Caco-2 (cell line): Measurements from ENCODE around the gene NUDT1. TPM values are rescaled to one million over a fixed set of nuclear protein-coding genes. Genes with fewer than 3 reads are reported as not detected.
A peak's percentile ranks its signal among the peaks of the same experiment; 100 is the strongest.

Experiments
- BruUV-seq: library from RNA; stranded (reverse); fragments of 400-500 nt; replicated peaks from 2 replicates; lab custom pipeline; 2021; lab: Mats Ljungman, UMichigan
- CTCF ChIA-PET: fragments of 300-600 bp; sonication (Branson Sonifier 250); formaldehyde crosslinking; loops from one replicate; lab custom pipeline; 2022; ENCODE audit warnings: antibody characterized with exemption; lab: Charles Lee
- POLR2A ChIA-PET: fragments of 300-600 bp; sonication (Branson Sonifier 250); formaldehyde crosslinking; loops from one replicate; lab custom pipeline; 2022; ENCODE audit warnings: antibody characterized with exemption; lab: Charles Lee
- DNase-seq, 2 experiments: peaks; one replicate each; pipeline versions ENCODE4 v3.0.0 to v3.0.0-alpha.2; 2020 to 2022
- H3K27me3 ChIP-seq: replicated peaks from 2 replicates; pipeline ENCODE4 v1.6.0; 2011; ENCODE audit warnings: low read length; ENCODE audit not compliant: control insufficient read depth, insufficient read depth
- H3K36me3 ChIP-seq: 2 replicates; pipeline ENCODE4 v1.5.1; 2011; ENCODE audit warnings: low read length; ENCODE audit not compliant: control insufficient read depth, insufficient read depth
- H3K4me1 ChIP-seq: fragments of 250-450 bp; sonication (Bioruptor Pico); 2 replicates; pipeline ENCODE4 v1.5.1; 2020; ENCODE audit warnings: mild to moderate bottlenecking
- H3K4me3 ChIP-seq: 2 replicates; pipeline ENCODE4 v1.5.1; 2011; ENCODE audit warnings: low read depth, mild to moderate bottlenecking, control low read depth, low read length
- H3K9me3 ChIP-seq: fragments of 250-450 bp; sonication (Bioruptor Pico); 2 replicates; pipeline ENCODE4 v1.5.1; 2020; ENCODE audit warnings: mild to moderate bottlenecking, moderate library complexity
- H3K27ac Mint-ChIP-seq: one replicate; pipeline ENCODE4 v1.8.0; 2022; ENCODE audit warnings: mixed read lengths; ENCODE audit not compliant: unreplicated experiment
- H3K27me3 Mint-ChIP-seq: one replicate; pipeline ENCODE4 v1.8.0; 2022; ENCODE audit warnings: mixed read lengths; ENCODE audit not compliant: insufficient read depth, unreplicated experiment
- H3K36me3 Mint-ChIP-seq: one replicate; pipeline ENCODE4 v1.8.0; 2022; ENCODE audit warnings: mild to moderate bottlenecking, mixed read lengths; ENCODE audit not compliant: insufficient read depth, unreplicated experiment
- H3K4me1 Mint-ChIP-seq: one replicate; pipeline ENCODE4 v1.8.0; 2022; ENCODE audit warnings: low read depth, mixed read lengths; ENCODE audit not compliant: unreplicated experiment
- H3K4me3 Mint-ChIP-seq: one replicate; pipeline ENCODE4 v1.8.0; 2022; ENCODE audit warnings: mild to moderate bottlenecking, moderate library complexity, mixed read lengths; ENCODE audit not compliant: unreplicated experiment
- H3K9me3 Mint-ChIP-seq: one replicate; pipeline ENCODE4 v1.8.0; 2022; ENCODE audit warnings: mixed read lengths; ENCODE audit not compliant: unreplicated experiment
- intact Hi-C: fragments of 100-400 bp; cut with micrococcal nuclease; formaldehyde crosslinking; loops from one replicate; pipeline ENCODE4 v1.10.0; 2022; ENCODE audit not compliant: unreplicated experiment
- total RNA-seq: library from RNA; stranded (reverse); gene quantifications from 2 replicates; pipeline ENCODE4 v1.2.3, GENCODE V29; 2022
- TF ChIP-seq, protein P1 (sequence below), 2 experiments: fragments of 200-600 bp in 1 of 2; IDR thresholded peaks; 1 replicate in 1 of 2; 2 replicates in 1 of 2; pipeline versions ENCODE4 v1.5.1 to v1.8.0; 2011 to 2022; ENCODE audit warnings: antibody characterized with exemption in 1 of 2, control low read depth in 1 of 2, inconsistent platforms in 1 of 2, low read depth in 1 of 2, low read length in 1 of 2, mild to moderate bottlenecking in 1 of 2, moderate library complexity in 1 of 2; ENCODE audit not compliant: insufficient read depth in 1 of 2, severe bottlenecking in 1 of 2, unreplicated experiment in 1 of 2

Gene NUDT1
- total RNA-seq, 1 experiment from 2014 or later, result 42.8 TPM

DNA sequence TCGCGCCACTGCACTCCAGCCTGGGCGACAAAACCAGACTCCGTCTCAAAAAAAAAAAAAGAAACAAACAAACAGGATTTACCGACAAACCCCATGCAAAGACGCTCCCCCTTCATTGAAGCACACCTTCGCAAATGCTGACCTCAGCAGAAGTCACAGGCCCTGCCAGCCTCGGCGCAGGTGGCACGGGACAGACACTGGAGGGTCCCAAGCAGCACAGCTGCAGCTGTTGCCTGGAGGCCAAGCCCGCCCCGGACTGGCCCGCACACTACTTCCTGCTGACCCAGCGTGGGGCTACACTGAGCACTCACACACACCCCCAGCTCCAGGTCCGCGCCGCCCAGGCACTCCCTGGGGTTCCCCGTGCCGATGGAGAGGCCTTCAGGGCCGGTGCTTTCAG, 41.0 kb downstream of the NUDT1 start:
- Histone ChIP-seq H3K9me3 (no peaks in the 10 kb centered on the region), H3K4me3 (no peak overlapping the region), H3K27me3 (no peaks in the 10 kb centered on the region), H3K4me1 (peaks cover 45% of the 10 kb centered on the region), H3K36me3 (no peaks in the 10 kb centered on the region)
- CTCF ChIA-PET, result no interaction called here
- TF ChIP-seq, protein P1, sequence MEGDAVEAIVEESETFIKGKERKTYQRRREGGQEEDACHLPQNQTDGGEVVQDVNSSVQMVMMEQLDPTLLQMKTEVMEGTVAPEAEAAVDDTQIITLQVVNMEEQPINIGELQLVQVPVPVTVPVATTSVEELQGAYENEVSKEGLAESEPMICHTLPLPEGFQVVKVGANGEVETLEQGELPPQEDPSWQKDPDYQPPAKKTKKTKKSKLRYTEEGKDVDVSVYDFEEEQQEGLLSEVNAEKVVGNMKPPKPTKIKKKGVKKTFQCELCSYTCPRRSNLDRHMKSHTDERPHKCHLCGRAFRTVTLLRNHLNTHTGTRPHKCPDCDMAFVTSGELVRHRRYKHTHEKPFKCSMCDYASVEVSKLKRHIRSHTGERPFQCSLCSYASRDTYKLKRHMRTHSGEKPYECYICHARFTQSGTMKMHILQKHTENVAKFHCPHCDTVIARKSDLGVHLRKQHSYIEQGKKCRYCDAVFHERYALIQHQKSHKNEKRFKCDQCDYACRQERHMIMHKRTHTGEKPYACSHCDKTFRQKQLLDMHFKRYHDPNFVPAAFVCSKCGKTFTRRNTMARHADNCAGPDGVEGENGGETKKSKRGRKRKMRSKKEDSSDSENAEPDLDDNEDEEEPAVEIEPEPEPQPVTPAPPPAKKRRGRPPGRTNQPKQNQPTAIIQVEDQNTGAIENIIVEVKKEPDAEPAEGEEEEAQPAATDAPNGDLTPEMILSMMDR (IDR thresholded peaks at IDR 0.05; ENCODE audit: insufficient read depth in 1 of 2, low read depth in 1 of 2, low read length in 1 of 2, severe bottlenecking in 1 of 2, unreplicated experiment in 1 of 2), result no peak
- POLR2A ChIA-PET, result no interaction called here
- H3K27me3 Mint-ChIP-seq, result no peaks in the 10 kb centered on the region
- intact Hi-C loops, result no loop called here
- H3K9me3 Mint-ChIP-seq, result no peaks in the 10 kb centered on the region
- DNase-seq, result no peak
- no peak overlapping the region for H3K4me3 Mint-ChIP-seq
- no peaks in the 10 kb centered on the region for H3K36me3 Mint-ChIP-seq
- H3K27ac Mint-ChIP-seq, result peak overlapping the region; percentile 67
- peaks cover 26% of the 10 kb centered on the region for H3K4me1 Mint-ChIP-seq
- no TSS peak for BruUV-seq

GRCh38 chr7:2287745-2288144, 45.7 kb downstream of the NUDT1 start:
- no peak overlapping the region for H3K4me3 ChIP-seq
- no peaks in the 10 kb centered on the region for H3K27me3 ChIP-seq
- ChIA-PET POLR2A (no interaction called here), CTCF (no interaction called here)
- no peaks in the 10 kb centered on the region for H3K36me3 ChIP-seq
- intact Hi-C loops, result no loop called here
- H3K4me1 ChIP-seq, result peaks cover 12% of the 10 kb centered on the region
- H3K9me3 ChIP-seq, result no peaks in the 10 kb centered on the region
- no peak for DNase-seq
- peaks cover 14% of the 10 kb centered on the region for H3K36me3 Mint-ChIP-seq
- BruUV-seq, result no TSS peak
- TF ChIP-seq, protein P1 (IDR thresholded peaks at IDR 0.05; ENCODE audit: insufficient read depth in 1 of 2, low read depth in 1 of 2, low read length in 1 of 2, severe bottlenecking in 1 of 2, unreplicated experiment in 1 of 2), result no peak
- no peak overlapping the region for H3K4me3 Mint-ChIP-seq
- H3K4me1 Mint-ChIP-seq, result no peaks in the 10 kb centered on the region
- no peak overlapping the region for H3K27ac Mint-ChIP-seq
- no peaks in the 10 kb centered on the region for H3K9me3 Mint-ChIP-seq
- no peaks in the 10 kb centered on the region for H3K27me3 Mint-ChIP-seq

DNA sequence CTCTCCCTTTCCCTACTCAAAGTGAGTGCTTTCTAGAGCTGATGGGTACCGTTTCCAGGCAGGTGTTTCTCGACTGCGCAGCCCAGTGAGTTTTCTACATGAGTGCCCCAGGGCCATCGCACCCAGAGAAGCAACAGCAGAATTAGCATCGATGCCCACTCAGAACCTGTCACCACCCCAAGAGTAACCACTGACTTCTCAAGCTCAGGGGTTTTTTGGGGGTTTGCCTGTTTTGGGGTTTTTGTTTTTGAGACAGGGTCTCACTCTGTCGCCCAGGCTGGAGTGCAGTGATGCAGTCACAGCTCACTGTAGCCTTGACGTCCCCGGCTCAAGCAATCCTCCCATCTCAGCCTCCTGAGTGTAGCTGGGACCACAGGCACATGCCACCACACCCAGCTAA, 46.5 kb downstream of the NUDT1 start:
- TF ChIP-seq, protein P1 (IDR thresholded peaks at IDR 0.05; ENCODE audit: insufficient read depth in 1 of 2, low read depth in 1 of 2, low read length in 1 of 2, severe bottlenecking in 1 of 2, unreplicated experiment in 1 of 2), result no peak
- no TSS peak for BruUV-seq
- CTCF ChIA-PET, result no interaction called here

More for the DNA sequence above, 46.5 kb downstream of the NUDT1 start:
- Histone ChIP-seq H3K4me1 (peaks cover 6% of the 10 kb centered on the region; the same call in 1 of the 2 replicates), H3K9me3 (no peaks in the 10 kb centered on the region), H3K4me3 (no peak overlapping the region), H3K36me3 (no peaks in the 10 kb centered on the region), H3K27me3 (no peaks in the 10 kb centered on the region)
- peaks cover 14% of the 10 kb centered on the region for H3K36me3 Mint-ChIP-seq
- no peak for DNase-seq
- H3K4me1 Mint-ChIP-seq, result no peaks in the 10 kb centered on the region
- no peaks in the 10 kb centered on the region for H3K27me3 Mint-ChIP-seq
- no peaks in the 10 kb centered on the region for H3K9me3 Mint-ChIP-seq
- H3K4me3 Mint-ChIP-seq, result no peak overlapping the region
- intact Hi-C loops, result no loop called here
- no peak overlapping the region for H3K27ac Mint-ChIP-seq
- POLR2A ChIA-PET, result no interaction called here
